ENCODE results near the gene FBXO42.
"Not testable (repeated sequence)": the region's sequence is repeated elsewhere in the genome, so short reads cannot be mapped to it uniquely, and the experiment has no call there.

FBXO42 gene

GRCh38 chr1:16215882-16216753 lies 136.2 kb downstream of the FBXO42 start:
- DNase-seq = peak; percentile 94

GRCh38 chr1:16215240-16215639 lies 137.0 kb downstream of the FBXO42 start:
- DNase-seq = not testable (repeated sequence)

GRCh38 chr1:16213544-16213943 lies 138.7 kb downstream of the FBXO42 start:
- not testable (repeated sequence) for DNase-seq

GRCh38 chr1:16213013-16213412 lies 139.3 kb downstream of the FBXO42 start:
- no peak for DNase-seq

- DNase-seq = peak; percentile 94
Observed at GRCh38 chr1:16212251-16212961, 139.9 kb downstream of the FBXO42 start, which contains the start of gene ARHGEF19. TSS of gene ARHGEF19 (minus strand) at chr1:16212652. CDS start at chr1:16209054, 3,598 bp downstream.

- DNase-seq = no peak
Observed at GRCh38 chr1:16211824-16212223, 140.5 kb downstream of the FBXO42 start.

- no peak for DNase-seq
Observed at GRCh38 chr1:16210581-16210980, 141.7 kb downstream of the FBXO42 start.

- no peak for DNase-seq
Observed at GRCh38 chr1:16209847-16210407, 142.4 kb downstream of the FBXO42 start.

GRCh38 chr1:16209132-16209846 lies 143.0 kb downstream of the FBXO42 start:
- no peak for DNase-seq

GRCh38 chr1:16208270-16208987 lies 143.9 kb downstream of the FBXO42 start:
- no peak for DNase-seq

GRCh38 chr1:16207318-16208269 lies 144.7 kb downstream of the FBXO42 start:
- DNase-seq = no peak

- DNase-seq = peak; percentile 99
Observed at GRCh38 chr1:16206547-16207317, 145.5 kb downstream of the FBXO42 start.

GRCh38 chr1:16205891-16206546 lies 146.3 kb downstream of the FBXO42 start:
- no peak for DNase-seq

GRCh38 chr1:16205334-16205671 lies 147.0 kb downstream of the FBXO42 start:
- DNase-seq = no peak

- DNase-seq = no peak
Observed at GRCh38 chr1:16204634-16205333, 147.5 kb downstream of the FBXO42 start.

GRCh38 chr1:16204216-16204615 lies 148.1 kb downstream of the FBXO42 start:
- no peak for DNase-seq

- no peak for DNase-seq
Observed at GRCh38 chr1:16203550-16203949, 148.7 kb downstream of the FBXO42 start.

GRCh38 chr1:16202281-16203210 lies 149.7 kb downstream of the FBXO42 start:
- DNase-seq = no peak

All from NCI-H1105 (cell line).